T47D (cell line): ENCODE measurements around the gene PDE10A.
"Not testable (repeated sequence)": the region's sequence is repeated elsewhere in the genome, so short reads cannot be mapped to it uniquely, and the experiment has no call there.

ENCODE experiments used
- DNase-seq, 2 experiments: peaks; one replicate each; pipeline versions ENCODE4 v3.0.0 to v3.0.0-alpha.2; 2011 to 2012; ENCODE audit warnings: low read depth in 1 of 2, low spot score in 1 of 2
- JUND ChIP-seq: IDR thresholded peaks from 2 replicates; pipeline ENCODE4 v1.6.1; 2012; ENCODE audit warnings: low read depth
- in situ Hi-C: cut with HindIII; loops from 2 replicates; pipeline ENCODE4 v1.10.0; 2016; ENCODE audit warnings: low sequenced_read_pairs, low pct_unique_long_range_greater_than_20kb

Gene PDE10A

DNA sequence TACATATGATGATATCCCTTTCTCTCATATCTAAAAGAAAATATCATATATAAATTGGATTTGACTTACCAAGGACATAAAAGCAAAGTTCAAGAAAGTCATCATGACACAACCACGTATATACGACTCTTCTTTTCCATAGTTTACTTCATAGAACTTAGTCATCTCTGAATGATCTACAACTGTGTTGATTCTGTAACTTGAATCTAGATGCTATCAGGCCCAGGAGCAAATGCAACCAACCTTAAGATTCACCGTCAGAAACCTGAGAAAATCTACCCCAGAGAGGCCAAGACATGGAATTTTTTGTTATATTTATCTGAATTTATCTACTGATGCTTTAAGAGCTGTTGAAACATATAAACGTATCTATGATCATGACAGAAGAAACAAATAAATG is 165.6 kb downstream of the PDE10A start:
- no peak for DNase-seq
- TF ChIP-seq JUND: no peak
- in situ Hi-C loops: no loop called here

DNA sequence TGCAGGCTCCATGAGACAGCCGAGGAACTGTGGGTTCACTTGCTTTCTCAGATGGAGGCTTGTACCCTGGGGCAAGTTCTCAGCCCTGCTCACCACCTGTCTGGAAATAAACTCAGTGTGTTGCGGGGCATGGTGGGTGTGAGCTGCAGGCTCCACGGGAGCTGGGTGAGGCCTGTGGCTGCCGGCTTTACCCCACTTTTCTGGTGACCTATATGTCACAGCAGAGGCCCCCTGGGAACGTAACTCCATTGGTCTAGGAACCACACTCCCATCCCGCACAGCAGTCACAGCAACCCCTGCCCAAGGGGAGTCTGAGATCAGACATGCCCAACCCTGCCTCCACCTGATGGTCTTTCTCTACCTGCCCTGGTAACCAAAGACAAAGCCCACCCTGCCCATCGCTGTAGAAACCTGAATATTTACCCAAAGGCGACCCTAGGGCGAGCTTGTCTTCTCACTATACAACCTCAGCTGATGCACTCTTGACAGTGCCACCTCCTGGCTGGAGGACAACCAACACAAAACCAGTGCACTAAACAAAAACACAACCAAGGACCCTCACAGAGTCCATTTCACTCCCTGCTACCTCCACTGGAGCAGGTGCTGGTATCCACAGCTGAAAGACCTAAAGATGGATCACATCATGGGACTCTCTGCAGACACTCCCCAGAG is 174.3 kb downstream of the PDE10A start:
- no peak for TF ChIP-seq JUND
- DNase-seq: no peak
- in situ Hi-C loops: no loop called here

DNA sequence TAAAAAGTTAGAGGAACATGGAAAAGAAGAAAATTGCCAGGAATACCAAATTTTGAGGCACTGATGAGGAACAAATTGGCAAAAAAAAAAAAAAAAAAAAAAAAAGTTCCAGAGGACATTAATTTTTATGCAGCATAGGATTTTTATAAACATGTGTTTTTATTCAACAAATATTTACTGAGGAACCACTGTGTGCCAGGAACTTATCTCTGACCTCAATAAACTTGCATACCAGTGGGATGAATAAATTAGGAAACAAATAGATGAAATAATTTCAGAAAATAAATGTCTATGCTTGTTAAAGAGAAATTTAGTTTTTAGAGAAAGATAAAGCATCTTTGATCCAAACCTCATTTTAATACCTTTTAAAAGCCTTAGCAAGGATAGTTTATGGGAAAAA is 175.1 kb downstream of the PDE10A start:
- no peak for TF ChIP-seq JUND

DNA sequence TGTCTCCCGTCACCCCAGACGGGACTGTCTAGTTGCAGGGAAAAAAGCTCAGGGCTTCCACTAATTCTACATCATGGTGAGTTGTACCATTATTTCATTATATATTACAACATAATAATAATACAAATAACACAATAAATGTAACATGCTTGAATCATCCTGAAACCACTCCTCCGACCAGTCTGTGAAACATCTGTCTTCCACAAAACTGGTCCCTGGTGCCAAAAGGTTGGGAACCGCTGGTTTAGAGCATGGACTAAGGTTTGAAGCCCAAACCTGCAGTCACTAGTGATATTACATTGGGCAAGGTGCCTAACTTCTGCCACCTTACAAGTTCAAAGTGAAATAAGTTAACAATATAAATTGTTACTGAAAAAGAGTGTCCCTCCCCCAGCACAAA is 175.7 kb downstream of the PDE10A start:
- TF ChIP-seq JUND: no peak
- in situ Hi-C loops: no loop called here
- DNase-seq: no peak

More for the DNA sequence above, 175.1 kb downstream of the PDE10A start:
- in situ Hi-C loops: no loop called here
- DNase-seq: no peak

DNA sequence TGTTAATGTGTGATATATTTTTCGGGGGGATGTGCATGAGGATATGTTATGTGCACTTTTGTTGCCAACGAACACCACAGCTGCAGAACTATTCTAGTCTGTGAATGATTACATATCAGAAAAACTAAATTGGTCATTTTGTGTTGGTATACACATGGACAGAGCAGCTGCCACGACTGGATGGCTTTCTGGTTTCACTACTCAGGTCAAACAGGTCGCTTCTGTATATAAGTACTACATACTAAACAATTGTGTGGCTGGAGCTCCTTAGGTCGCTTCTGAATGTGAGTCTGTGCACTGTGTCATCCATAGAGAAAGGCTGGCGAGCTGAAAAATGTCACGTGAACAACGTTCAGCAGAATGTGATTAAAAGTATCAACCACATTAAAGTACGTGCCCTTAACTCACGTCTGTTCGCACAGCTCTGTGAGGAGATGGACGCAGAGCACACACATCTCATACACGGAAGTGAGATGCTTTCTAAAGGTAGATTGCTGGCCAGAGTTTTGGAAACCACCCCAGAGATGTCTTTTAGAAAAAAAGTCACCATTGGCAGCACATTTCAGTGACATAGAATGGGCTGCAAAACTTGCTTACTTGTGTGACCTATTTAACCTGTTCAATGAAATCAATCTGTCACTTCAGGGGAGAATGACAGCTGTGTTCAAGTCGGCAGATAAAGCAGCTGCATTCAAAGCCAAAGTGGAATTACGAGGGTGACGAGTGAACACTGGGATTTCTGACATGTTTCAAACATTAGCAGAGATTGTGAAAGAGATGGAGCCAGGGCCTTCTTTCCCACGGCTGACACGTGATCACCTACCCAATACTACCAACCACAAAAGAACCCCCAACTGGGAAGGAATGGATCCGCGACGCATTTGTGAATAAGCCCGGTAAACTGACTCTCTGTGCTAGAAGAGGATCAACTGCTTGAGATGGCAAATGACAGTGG is 176.6 kb downstream of the PDE10A start:
- no peak for TF ChIP-seq JUND
- no peak for DNase-seq
- in situ Hi-C loops: no loop called here

DNA sequence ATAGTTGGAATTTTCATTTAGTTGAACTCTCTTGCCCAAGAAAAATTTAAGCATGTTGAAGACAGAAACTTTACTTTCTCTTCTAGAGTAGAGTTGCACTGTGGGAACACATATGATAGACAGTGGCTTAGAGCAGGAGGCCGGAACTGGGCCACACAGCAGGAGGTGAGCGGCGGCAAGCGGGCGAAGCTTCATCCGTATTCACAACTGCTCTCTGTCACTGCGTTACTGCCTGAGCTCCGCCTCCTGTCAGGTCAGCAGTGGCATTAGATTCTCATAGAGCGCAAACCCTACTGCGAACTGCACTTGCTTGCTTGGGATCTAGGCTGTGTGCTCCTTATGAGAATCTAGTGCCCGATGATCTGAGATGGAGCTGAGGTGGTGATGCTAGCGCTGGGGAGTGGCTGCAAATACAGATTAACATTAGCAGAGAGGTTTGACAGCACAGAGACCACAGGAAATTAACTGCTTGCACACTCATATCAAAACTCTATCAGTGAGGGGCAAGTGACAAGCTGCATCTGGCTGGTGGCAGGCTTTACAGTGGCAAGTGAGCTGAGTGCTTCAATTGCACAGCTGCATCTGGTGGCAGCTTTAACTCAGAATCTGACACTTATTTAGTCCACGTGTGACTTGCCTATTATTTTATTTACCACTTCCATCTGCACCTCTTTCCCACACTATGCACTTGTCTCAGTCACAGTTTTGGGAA is 178.7 kb downstream of the PDE10A start:
- in situ Hi-C loops: no loop called here
- DNase-seq: no peak
- no peak for TF ChIP-seq JUND

DNA sequence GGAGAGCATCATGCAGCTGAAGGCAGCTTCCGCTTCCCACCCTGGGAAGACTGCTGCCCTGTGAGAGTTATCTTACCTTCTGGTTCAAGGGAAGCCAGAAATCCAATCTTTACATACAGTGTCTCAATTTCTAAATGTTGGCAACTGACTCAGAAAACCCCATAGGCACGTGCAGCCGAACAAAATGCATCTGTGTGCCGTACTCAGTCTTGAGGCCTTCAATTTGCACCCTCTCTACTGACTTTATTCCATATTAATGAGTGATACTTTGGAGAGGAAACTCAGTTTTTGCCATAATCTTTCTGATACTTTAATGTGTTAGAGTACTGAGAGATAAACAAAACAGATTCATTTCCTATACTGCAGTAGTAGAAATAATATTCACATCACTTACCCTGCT is 181.1 kb downstream of the PDE10A start:
- no peak for TF ChIP-seq JUND
- in situ Hi-C loops: no loop called here
- no peak for DNase-seq

DNA sequence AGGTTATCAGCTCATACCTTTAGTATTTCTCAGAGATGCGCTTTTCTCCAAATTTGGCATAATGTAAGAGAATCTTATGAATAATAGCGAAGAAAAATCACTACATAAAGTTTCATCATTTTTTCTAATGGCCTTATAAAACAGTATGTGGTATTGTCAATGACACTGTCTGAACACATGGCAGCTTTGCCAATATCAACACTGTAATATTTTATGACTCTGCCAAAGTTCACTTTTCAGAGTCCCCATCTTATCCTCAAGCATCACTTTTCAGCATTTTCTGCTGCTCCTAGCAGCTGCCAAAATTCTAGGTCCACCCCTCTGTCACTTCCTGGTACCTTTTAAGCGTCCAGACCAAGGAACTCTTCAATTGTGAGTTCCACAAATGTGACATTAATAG is 182.1 kb downstream of the PDE10A start:
- in situ Hi-C loops: no loop called here
- no peak for DNase-seq
- TF ChIP-seq JUND: no peak

DNA sequence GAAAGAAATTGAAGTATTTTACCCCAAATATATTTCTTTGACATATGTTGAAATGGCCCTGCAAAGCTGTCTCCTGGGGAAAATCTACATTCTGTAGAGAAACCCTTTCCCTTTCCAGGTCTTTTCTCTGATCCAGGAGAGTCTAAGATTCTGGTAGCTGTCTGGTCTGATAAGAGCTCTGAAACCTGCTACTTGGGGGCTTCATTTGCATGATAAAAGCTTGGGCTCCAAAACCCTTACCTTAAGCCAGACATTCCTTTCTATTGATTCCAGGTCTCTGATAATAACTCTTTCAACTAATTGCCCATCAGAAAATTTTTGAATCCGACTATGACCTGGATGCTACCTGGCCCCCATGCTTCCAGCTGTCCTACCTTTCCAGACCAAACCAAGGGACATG is 184.5 kb downstream of the PDE10A start:
- no peak for DNase-seq
- in situ Hi-C loops: no loop called here

DNA sequence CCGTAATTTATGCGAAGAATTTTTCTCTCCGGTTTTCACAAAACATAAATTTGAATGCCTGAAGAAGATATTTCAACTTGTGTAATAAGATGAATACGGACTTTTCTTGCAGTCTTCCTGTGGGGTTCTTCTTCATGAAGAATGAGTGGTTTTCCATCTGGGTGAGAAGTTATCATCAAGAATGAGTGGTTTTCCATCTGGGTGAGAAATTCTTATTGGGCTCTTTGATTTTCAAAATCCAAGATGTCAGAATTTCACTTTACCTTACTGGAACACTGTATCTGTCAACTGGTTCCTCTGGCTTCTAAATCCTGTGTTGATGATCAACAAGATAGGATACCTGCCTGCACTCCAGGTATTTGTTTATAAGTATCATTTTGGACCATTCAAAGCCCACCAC is 193.6 kb downstream of the PDE10A start:
- DNase-seq: no peak
- TF ChIP-seq JUND: no peak
- in situ Hi-C loops: no loop called here

More for the DNA sequence above, 184.5 kb downstream of the PDE10A start:
- TF ChIP-seq JUND: no peak

DNA sequence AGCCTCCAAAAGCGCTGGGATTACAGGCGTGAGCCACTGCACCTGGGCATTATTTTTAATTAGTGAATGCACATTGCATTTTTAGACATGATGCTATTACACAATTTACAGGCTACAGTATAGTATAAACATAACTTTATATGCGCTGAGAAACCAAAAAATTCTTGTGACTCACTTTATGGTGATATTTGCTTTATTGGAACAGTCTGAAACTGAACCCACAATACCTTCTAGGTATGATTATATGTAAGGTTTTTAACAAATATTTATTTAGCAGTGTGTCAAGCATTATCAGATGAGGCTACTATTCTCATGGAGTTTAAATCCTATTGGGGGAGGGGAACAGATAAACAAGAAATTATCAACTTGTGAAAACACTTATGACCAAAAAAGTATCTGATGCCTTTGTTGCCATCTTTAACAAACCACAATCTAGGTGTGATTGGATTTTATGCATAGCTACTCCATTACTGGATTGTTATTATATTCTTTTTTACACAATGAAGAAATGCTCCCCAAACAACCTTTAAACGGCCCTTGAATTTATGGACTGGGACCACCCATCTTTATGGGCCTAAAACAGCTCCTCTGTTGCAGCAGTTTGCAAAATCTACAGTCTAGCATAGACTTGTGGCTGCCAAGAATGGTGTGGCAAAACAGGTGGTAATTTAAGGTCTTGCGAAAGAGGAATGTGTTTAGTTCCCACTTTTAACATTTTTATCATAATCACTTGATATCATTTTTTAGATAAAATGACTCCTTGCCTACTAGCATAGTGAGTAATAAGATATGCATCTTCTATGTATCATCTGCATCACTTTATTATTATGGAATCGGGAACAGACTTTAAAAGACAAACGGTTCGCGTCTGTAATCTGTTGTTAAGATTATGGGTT is 194.5 kb downstream of the PDE10A start:
- in situ Hi-C loops: no loop called here

DNA sequence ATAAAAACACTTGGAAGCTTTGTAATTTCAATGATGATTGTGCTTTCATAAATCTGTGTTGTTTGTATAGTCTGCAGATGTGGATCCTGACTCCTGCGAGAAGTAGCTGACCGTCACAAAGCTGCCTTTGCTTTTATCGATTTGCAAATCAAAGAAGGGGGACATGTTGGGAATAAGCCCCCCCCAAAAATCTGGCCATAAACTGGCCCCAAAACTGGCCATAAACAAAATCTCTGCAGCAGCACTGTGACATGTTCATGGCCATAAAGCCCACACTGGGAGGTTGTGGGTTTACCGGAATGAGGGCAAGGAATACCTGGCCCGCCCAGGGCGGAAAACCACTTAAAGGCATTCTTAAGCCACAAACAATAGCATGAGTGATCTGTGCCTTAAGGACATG is 199.5 kb downstream of the PDE10A start:
- DNase-seq, in situ Hi-C loops: not testable (repeated sequence)

More for the DNA sequence above, 194.5 kb downstream of the PDE10A start:
- no peak for DNase-seq
- no peak for TF ChIP-seq JUND

DNA sequence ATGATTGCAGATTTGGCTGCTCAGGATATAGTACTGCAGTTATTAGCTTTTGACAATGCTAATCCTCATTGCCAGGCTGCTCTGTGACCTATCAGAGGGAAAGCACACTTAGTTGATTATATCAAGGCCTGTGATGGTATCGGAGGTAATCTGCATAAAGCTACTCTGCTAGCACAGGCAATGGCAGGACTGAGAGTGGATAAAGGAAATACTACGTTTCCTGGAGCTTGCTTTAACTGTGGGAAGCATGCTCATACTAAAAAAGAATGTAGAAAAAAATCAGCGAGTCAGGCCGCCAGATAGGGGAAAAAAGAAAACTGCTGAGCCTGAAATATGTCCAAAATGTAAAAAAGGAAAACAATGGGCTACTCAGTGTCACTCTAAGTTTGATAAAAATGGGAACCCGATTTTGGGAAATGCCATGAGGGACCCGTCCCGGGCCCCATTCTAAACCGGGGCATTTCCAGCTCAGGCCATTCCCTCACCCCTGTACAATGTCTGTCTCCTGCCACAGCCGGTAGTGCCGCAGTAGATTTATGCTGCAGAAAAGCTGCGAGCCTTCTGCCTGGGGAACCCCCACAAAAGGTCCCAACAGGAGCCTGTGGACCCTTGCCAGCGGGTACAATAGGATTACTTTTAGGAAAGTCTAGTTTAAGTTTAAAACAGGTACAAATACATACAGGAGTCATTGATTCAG is 203.3 kb downstream of the PDE10A start:
- in situ Hi-C loops: not testable (repeated sequence)

More for the DNA sequence above, 203.3 kb downstream of the PDE10A start:
- not testable (repeated sequence) for DNase-seq
